OCI-LY3 (cell line): ENCODE results near the gene DENND11.

Experiments
- CTCF ChIP-seq: fragments of 200-600, 300-600 bp; sonication (generic); IDR thresholded peaks from 2 replicates; pipeline ENCODE4 v1.5.1; 2014; ENCODE audit warnings: antibody characterized with exemption, low read length, low read depth
- EZH2phosphoT487 ChIP-seq: fragments of 200-600 bp; shearing (Covaris generic); IDR thresholded peaks from 2 replicates; pipeline ENCODE4 v1.6.1; 2018; ENCODE audit warnings: antibody characterized with exemption, mixed run types, low read depth

GRCh38 chr7:141668853-141669252 is 33.1 kb downstream of the DENND11 start:
- TF ChIP-seq CTCF (no peak), EZH2phosphoT487 (no peak)
